B cell (primary cell): ENCODE data around the gene NREP.
"Not testable (repeated sequence)": the region's sequence is repeated elsewhere in the genome, so short reads cannot be mapped to it uniquely, and the experiment has no call there.

ENCODE experiments used
- CTCF ChIP-seq: fragments of 200-600 bp; IDR thresholded peaks from one replicate; pipeline ENCODE4 v1.8.0; 2022; ENCODE audit warnings: antibody characterized with exemption, mild to moderate bottlenecking
- EZH2 ChIP-seq: IDR thresholded peaks from 2 replicates; pipeline ENCODE4 v1.6.1; 2012; ENCODE audit warnings: borderline replicate concordance, low read depth, mild to moderate bottlenecking, moderate library complexity, low read length; ENCODE audit not compliant: insufficient read depth, poor library complexity, severe bottlenecking

DNA sequence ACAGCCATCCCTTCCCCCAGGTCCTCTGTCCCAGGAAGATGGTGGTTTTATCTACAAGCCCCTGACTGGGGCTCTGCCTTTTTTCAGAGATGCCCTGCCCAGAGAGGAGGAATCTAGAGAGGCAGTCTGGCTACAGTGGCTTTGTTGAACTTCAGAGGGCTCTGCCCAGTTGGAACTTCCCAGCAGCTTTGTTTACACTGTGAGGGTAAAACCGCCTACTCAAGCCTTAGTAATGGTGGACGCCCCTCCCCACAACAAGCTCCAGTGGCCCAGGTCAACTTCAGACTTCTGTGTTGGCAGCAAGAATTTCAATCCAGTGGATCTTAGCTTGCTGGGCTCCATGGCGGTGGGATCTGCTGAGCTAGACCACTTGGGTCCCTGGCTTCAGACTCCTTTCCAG, 40.2 kb downstream of the NREP start:
- TF ChIP-seq CTCF, EZH2: not testable (repeated sequence)
